HepG2 (cell line): Measurements from ENCODE around the gene CDH22. TPM values are rescaled to one million over a fixed set of nuclear protein-coding genes. Genes with fewer than 3 reads are reported as not detected.

Experiments
- HDAC2 ChIP-seq: sonication (generic); formaldehyde crosslinking; IDR thresholded peaks from 2 replicates; pipeline ENCODE4 v1.4.0; 2020; ENCODE audit warnings: missing genetic modification reagents
- IRF2 ChIP-seq: IDR thresholded peaks from 2 replicates; pipeline ENCODE4 v1.6.1; 2018; ENCODE audit warnings: missing genetic modification reagents, missing compliant biosample characterization
- PTBP1 ChIP-seq: fragments of 200-400 bp; formaldehyde crosslinking; IDR thresholded peaks from 2 replicates; pipeline ENCODE4 v1.6.1; 2018; ENCODE audit warnings: low read length, low read depth; ENCODE audit not compliant: poor library complexity, severe bottlenecking
- ZNF549 ChIP-seq: sonication (generic); formaldehyde crosslinking; IDR thresholded peaks from 2 replicates; pipeline ENCODE4 v1.5.0; 2020; ENCODE audit warnings: missing genetic modification reagents
- ZNF703 ChIP-seq: sonication (generic); formaldehyde crosslinking; IDR thresholded peaks from 2 replicates; pipeline ENCODE4 v1.5.1; 2020; ENCODE audit warnings: missing genetic modification reagents, mild to moderate bottlenecking, moderate library complexity, borderline replicate concordance
- polyA plus RNA-seq, 8 experiments: library from polyadenylated mRNA; depleted of rRNA in 3 of 8; stranded (reverse) in 7 of 8; unstranded in 1 of 8; fragments of >200 nt; fragmentation: Illumina TruSeq in 4 of 8; extraction: Trizol in 4 of 8; gene quantifications; 2 replicates each; pipeline versions ENCODE4 v1.2.1 to v1.2.3, GENCODE V29; 2011 to 2016; ENCODE audit warnings: low read depth in 4 of 8, missing spikeins in 1 of 8, mixed read lengths in 1 of 8; ENCODE audit not compliant: insufficient read depth in 1 of 8
- total RNA-seq, 5 experiments: library from RNA; depleted of rRNA; stranded (reverse); fragments of >200 nt; fragmentation: Illumina TruSeq; extraction: Trizol; gene quantifications; 2 replicates each; pipeline ENCODE4 v1.2.3, GENCODE V29; 2016; ENCODE audit warnings: low read depth in 1 of 5
- TF ChIP-seq, protein P1 (sequence below): sonication (generic); formaldehyde crosslinking; IDR thresholded peaks from 2 replicates; pipeline ENCODE4 v1.8.1; 2023; ENCODE audit warnings: mild to moderate bottlenecking, missing genetic modification reagents
- TF ChIP-seq, protein P2 (sequence below): sonication (generic); formaldehyde crosslinking; IDR thresholded peaks from 2 replicates; pipeline ENCODE4 v1.5.0; 2020; ENCODE audit warnings: mild to moderate bottlenecking, missing genetic modification reagents, moderate library complexity
- TF ChIP-seq, protein P3 (sequence below): sonication (generic); formaldehyde crosslinking; IDR thresholded peaks from 2 replicates; pipeline ENCODE4 v1.4.0; 2020; ENCODE audit warnings: missing genetic modification reagents; ENCODE audit errors: not compliant biosample characterization

CDH22 gene
- total and polyA plus RNA-seq, 2 of the 13 experiments (the other 11 are each of a cell fraction or from before 2014, with no cell fraction given), result not detected

- TF ChIP-seq ZNF703 (no peak), HDAC2 (CRISPR knock-in tag) (no peak), PTBP1 (no peak), IRF2 (CRISPR knock-in tag) (no peak), ZNF549 (CRISPR knock-in tag) (no peak)
- TF ChIP-seq, protein P1, sequence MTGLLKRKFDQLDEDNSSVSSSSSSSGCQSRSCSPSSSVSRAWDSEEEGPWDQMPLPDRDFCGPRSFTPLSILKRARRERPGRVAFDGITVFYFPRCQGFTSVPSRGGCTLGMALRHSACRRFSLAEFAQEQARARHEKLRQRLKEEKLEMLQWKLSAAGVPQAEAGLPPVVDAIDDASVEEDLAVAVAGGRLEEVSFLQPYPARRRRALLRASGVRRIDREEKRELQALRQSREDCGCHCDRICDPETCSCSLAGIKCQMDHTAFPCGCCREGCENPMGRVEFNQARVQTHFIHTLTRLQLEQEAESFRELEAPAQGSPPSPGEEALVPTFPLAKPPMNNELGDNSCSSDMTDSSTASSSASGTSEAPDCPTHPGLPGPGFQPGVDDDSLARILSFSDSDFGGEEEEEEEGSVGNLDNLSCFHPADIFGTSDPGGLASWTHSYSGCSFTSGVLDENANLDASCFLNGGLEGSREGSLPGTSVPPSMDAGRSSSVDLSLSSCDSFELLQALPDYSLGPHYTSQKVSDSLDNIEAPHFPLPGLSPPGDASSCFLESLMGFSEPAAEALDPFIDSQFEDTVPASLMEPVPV (CRISPR knock-in tag), result no peak
- TF ChIP-seq, protein P2, sequence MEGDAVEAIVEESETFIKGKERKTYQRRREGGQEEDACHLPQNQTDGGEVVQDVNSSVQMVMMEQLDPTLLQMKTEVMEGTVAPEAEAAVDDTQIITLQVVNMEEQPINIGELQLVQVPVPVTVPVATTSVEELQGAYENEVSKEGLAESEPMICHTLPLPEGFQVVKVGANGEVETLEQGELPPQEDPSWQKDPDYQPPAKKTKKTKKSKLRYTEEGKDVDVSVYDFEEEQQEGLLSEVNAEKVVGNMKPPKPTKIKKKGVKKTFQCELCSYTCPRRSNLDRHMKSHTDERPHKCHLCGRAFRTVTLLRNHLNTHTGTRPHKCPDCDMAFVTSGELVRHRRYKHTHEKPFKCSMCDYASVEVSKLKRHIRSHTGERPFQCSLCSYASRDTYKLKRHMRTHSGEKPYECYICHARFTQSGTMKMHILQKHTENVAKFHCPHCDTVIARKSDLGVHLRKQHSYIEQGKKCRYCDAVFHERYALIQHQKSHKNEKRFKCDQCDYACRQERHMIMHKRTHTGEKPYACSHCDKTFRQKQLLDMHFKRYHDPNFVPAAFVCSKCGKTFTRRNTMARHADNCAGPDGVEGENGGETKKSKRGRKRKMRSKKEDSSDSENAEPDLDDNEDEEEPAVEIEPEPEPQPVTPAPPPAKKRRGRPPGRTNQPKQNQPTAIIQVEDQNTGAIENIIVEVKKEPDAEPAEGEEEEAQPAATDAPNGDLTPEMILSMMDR (CRISPR knock-in tag), result no peak
- TF ChIP-seq, protein P3, sequence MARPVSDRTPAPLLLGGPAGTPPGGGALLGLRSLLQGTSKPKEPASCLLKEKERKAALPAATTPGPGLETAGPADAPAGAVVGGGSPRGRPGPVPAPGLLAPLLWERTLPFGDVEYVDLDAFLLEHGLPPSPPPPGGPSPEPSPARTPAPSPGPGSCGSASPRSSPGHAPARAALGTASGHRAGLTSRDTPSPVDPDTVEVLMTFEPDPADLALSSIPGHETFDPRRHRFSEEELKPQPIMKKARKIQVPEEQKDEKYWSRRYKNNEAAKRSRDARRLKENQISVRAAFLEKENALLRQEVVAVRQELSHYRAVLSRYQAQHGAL (CRISPR knock-in tag), result no peak
Observed at GRCh38 chr20:46154305-46154704, 154.0 kb downstream of the CDH22 start (continued).
